DOHH2 (cell line): Measurements from ENCODE around the gene TOB2.

Source experiments
- H3F3A ChIP-seq: fragments of 200-600 bp; sonication (generic), shearing (Covaris generic); 2 replicates; pipeline ENCODE4 v1.6.0; 2016; ENCODE audit warnings: antibody characterized with exemption, mild to moderate bottlenecking; ENCODE audit not compliant: control insufficient read depth, insufficient read depth
- H3K27ac ChIP-seq: fragments of 200-600 bp; sonication (generic); 2 replicates; pipeline ENCODE4 v1.5.1; 2014; ENCODE audit warnings: low read depth, mild to moderate bottlenecking, low read length, moderate library complexity
- H3K27me3 ChIP-seq: fragments of 200-600 bp; sonication (generic); 2 replicates; pipeline ENCODE4 v1.6.1; 2014; ENCODE audit warnings: mild to moderate bottlenecking, low read length, mixed read lengths; ENCODE audit not compliant: control insufficient read depth
- H3K36me3 ChIP-seq: fragments of 200-600 bp; sonication (generic); 2 replicates; pipeline ENCODE4 v1.6.1; 2014; ENCODE audit warnings: mild to moderate bottlenecking, low read length, moderate library complexity, mixed read lengths; ENCODE audit not compliant: control insufficient read depth
- H3K4me1 ChIP-seq: fragments of 200-600 bp; sonication (generic); 2 replicates; pipeline ENCODE4 v1.6.1; 2014; ENCODE audit warnings: mild to moderate bottlenecking, low read length, mixed read lengths; ENCODE audit not compliant: control insufficient read depth
- H3K4me2 ChIP-seq: fragments of 200-600 bp; sonication (generic); 2 replicates; pipeline ENCODE4 v1.6.0; 2014; ENCODE audit warnings: mild to moderate bottlenecking, low read length, moderate library complexity
- H3K4me3 ChIP-seq: fragments of 200-600 bp; sonication (generic); 2 replicates; pipeline ENCODE4 v1.5.1; 2014; ENCODE audit warnings: mild to moderate bottlenecking, low read length, mixed read lengths
- H3K79me2 ChIP-seq: fragments of 200-600 bp; sonication (generic); 2 replicates; pipeline ENCODE4 v1.6.1; 2014; ENCODE audit warnings: mild to moderate bottlenecking, low read length, mixed read lengths; ENCODE audit not compliant: control insufficient read depth
- H3K9me2 ChIP-seq: fragments of 200-600 bp; sonication (generic); replicated peaks from 2 replicates; pipeline ENCODE4 v1.6.1; 2014; ENCODE audit warnings: mild to moderate bottlenecking, low read length, mixed read lengths; ENCODE audit not compliant: control insufficient read depth
- H3K9me3 ChIP-seq: fragments of 200-600 bp; sonication (generic); 2 replicates; pipeline ENCODE4 v1.6.1; 2014; ENCODE audit warnings: antibody characterized with exemption, low read length, mixed read lengths; ENCODE audit not compliant: control insufficient read depth, insufficient read depth
- H4K20me1 ChIP-seq: fragments of 200-600 bp; sonication (generic); 2 replicates; pipeline ENCODE4 v1.6.0; 2014; ENCODE audit warnings: low read depth, mild to moderate bottlenecking, antibody characterized with exemption, low read length, moderate library complexity; ENCODE audit not compliant: control insufficient read depth, insufficient read depth
- CTCF ChIP-seq: fragments of 200-600 bp; sonication (generic); IDR thresholded peaks from one replicate; pipeline ENCODE4 v1.5.1; 2014; ENCODE audit warnings: antibody characterized with exemption, mild to moderate bottlenecking, low read depth, low read length; ENCODE audit not compliant: poor library complexity, severe bottlenecking
- EZH2phosphoT487 ChIP-seq: fragments of 200-600 bp; sonication (generic); IDR thresholded peaks from 2 replicates; pipeline ENCODE4 v1.6.1; 2017; ENCODE audit warnings: borderline replicate concordance, mild to moderate bottlenecking, antibody characterized with exemption, low read length, moderate library complexity, mixed read lengths

TOB2 gene, protein sequence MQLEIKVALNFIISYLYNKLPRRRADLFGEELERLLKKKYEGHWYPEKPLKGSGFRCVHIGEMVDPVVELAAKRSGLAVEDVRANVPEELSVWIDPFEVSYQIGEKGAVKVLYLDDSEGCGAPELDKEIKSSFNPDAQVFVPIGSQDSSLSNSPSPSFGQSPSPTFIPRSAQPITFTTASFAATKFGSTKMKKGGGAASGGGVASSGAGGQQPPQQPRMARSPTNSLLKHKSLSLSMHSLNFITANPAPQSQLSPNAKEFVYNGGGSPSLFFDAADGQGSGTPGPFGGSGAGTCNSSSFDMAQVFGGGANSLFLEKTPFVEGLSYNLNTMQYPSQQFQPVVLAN

DNA sequence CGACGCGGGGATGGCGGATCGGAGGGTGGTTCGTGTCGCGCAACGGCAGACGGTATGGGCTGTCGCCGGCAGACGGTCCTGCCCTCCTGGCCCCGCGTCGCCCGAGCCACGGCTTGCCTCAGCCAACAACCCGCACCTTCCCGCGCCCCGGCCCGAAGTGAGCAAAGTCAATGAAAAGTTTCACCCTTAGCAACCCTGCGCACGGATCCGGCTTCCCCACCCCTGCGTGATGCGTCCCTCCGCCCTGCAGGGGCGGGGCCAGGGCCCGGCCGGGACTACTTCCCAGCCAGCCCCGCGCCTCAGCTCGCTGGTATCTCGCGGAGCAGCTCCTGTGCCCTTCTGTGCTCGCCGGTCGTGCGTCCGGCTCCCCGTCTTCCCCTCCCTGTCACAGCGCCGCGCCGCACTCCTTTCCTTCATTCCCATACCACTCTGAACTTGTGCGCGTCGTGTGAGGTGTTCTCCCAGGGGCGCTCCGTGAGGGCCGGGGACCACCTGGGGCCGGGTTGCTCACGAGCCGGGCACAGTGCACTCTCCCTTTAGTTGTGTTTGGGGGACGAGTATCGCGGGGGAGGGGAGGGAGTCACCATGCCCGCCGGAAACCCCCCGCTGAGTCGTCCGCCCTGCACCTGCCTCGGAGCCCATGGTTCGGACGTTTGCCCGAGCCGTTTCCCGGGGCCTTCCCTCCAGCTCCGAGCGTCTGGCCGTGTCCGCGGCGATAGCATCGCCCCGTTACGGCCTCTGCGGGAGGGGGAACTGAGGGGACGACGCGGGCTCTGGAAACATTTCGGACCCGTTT, at the start of gene TOB2:
Gene TOB2 (minus strand): TSS at position 163 of the 796 bp plus-strand sequence. CDS start 9,456 bp downstream, outside the sequence.
- Histone ChIP-seq H3K9me3 (no peaks in the 10 kb centered on the region), H3K4me1 (peaks cover 33% of the 10 kb centered on the region), H3K4me3 (peak within 1 kb of the TSS; percentile 86), H3K9me2 (no peaks in the 10 kb centered on the region), H3K27me3 (no peaks in the 10 kb centered on the region), H3K4me2 (peak within 1 kb of the TSS; percentile 95), H3K79me2 (peaks cover 60% of the 10 kb centered on the region), H3K27ac (peak within 1 kb of the TSS; percentile 94), H3K36me3 (peaks cover 58% of the 10 kb centered on the region), H3F3A (peaks cover 25% of the 10 kb centered on the region), H4K20me1 (no peaks in the 10 kb centered on the region)
- TF ChIP-seq CTCF: no peak

- Histone ChIP-seq H3K79me2 (peaks cover 99% of the 10 kb centered on the region), H3K27me3 (no peaks in the 10 kb centered on the region), H3K36me3 (peaks cover 8% of the 10 kb centered on the region; the same call in 1 of the 2 replicates), H3K4me1 (no peaks in the 10 kb centered on the region), H3K4me2 (no peak overlapping the region), H3K4me3 (no peak overlapping the region), H3K9me2 (no peaks in the 10 kb centered on the region), H4K20me1 (peaks cover 3% of the 10 kb centered on the region; the same call in 1 of the 2 replicates), H3F3A (no peaks in the 10 kb centered on the region), H3K27ac (no peak overlapping the region), H3K9me3 (no peaks in the 10 kb centered on the region)
- no peak for TF ChIP-seq EZH2phosphoT487
- TF ChIP-seq CTCF: no peak
These were observed 44.9 kb upstream of the TOB2 start for GRCh38 chr22:41491374-41492100.

GRCh38 chr22:41488596-41489385, 42.2 kb upstream of the TOB2 start:
- H3K27me3 ChIP-seq: no peaks in the 10 kb centered on the region
- H3K79me2 ChIP-seq: peaks cover 95% of the 10 kb centered on the region
- no peak overlapping the region for H3K4me2 ChIP-seq
- TF ChIP-seq CTCF: no peak
- TF ChIP-seq EZH2phosphoT487: no peak
- no peak overlapping the region for H3K27ac ChIP-seq
- H3K36me3 ChIP-seq: peaks cover 9% of the 10 kb centered on the region; the same call in 1 of the 2 replicates
- no peaks in the 10 kb centered on the region for H3K4me1 ChIP-seq
- no peaks in the 10 kb centered on the region for H3K9me2 ChIP-seq
- H3K9me3 ChIP-seq: no peaks in the 10 kb centered on the region
- no peak overlapping the region for H3K4me3 ChIP-seq
- H3F3A ChIP-seq: no peaks in the 10 kb centered on the region
- no peaks in the 10 kb centered on the region; the same call in 1 of the 2 replicates for H4K20me1 ChIP-seq
